ENCODE results near the gene SP1.

Gene SP1

DNA sequence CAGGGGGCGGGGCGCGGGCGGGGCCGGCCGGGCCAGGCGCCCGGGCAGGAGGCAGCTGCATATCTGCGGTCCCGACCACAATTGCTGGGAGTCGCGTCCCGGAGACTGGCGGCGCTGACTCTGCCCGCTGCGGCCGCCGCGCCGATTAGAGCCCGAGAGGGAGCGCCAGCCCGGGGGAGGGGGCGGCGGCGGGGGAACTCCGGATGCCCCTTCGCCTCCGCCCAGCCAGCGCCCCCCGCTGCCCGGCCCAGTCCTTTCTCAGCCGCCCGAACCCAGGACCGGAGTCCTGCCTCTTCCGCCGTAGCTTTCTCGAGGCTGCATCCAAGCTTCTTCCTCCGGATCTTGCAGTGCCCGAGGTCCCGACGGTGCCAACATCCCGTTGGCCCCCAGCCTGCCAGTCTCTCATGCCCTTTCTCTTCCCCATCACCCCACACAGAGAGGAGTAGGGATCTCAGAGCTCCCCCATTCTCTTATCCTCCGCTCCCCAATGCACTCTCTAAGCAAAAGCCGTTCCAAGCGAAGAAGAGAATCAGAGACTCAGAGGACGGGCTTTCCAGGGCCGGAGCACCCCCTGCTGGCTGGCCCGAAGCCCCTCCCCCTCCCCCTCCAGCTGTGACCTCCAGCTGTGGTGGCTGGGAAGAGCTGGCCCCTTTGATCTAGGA is 35.0 kb upstream of the SP1 start (continued):
- TF ChIP-seq ZBTB8A (tag by site-specific recombination; IDR thresholded peaks at IDR 0.05), result peak; percentile 60
- TF ChIP-seq ZNF677 (tag by site-specific recombination; IDR thresholded peaks at IDR 0.05), result no peak
- TF ChIP-seq, protein P1, sequence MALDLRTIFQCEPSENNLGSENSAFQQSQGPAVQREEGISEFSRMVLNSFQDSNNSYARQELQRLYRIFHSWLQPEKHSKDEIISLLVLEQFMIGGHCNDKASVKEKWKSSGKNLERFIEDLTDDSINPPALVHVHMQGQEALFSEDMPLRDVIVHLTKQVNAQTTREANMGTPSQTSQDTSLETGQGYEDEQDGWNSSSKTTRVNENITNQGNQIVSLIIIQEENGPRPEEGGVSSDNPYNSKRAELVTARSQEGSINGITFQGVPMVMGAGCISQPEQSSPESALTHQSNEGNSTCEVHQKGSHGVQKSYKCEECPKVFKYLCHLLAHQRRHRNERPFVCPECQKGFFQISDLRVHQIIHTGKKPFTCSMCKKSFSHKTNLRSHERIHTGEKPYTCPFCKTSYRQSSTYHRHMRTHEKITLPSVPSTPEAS (tag by site-specific recombination; IDR thresholded peaks at IDR 0.05), result no peak
- TF ChIP-seq KLF1 (tag by site-specific recombination; IDR thresholded peaks at IDR 0.05), result 0 out of 2 replicates have a peak, but pooled peaks have one; percentile 26
- peak; percentile 36; the same call in 1 of the 2 replicates for TF ChIP-seq ZBTB20 (tag by site-specific recombination; IDR thresholded peaks at IDR 0.05)
- TF ChIP-seq ZBTB48 (tag by site-specific recombination; IDR thresholded peaks at IDR 0.05), result peak; percentile 19; the same call in 1 of the 2 replicates
- peak; percentile 66; the same call in 1 of the 2 replicates for TF ChIP-seq TCF7L2 (IDR thresholded peaks at IDR 0.05; ENCODE audit: borderline replicate concordance, low read depth, low read length)
- TF ChIP-seq ZNF521 (tag by site-specific recombination; IDR thresholded peaks at IDR 0.05), result no peak
- no peak for TF ChIP-seq MZF1 (tag by site-specific recombination; IDR thresholded peaks at IDR 0.05; ENCODE audit: borderline replicate concordance)
- TF ChIP-seq ZNF394 (tag by site-specific recombination; IDR thresholded peaks at IDR 0.05; ENCODE audit: borderline replicate concordance), result peak; percentile 50; the same call in 1 of the 2 replicates
- TF ChIP-seq ZNF10 (tag by site-specific recombination; IDR thresholded peaks at IDR 0.05), result no peak
- no peak for TF ChIP-seq ZNF266 (tag by site-specific recombination; IDR thresholded peaks at IDR 0.05; ENCODE audit: low read depth)
- peak; percentile 74 for TF ChIP-seq ZEB2 (tag by site-specific recombination; IDR thresholded peaks at IDR 0.05)
- peak; percentile 78 for TF ChIP-seq ZNF501 (tag by site-specific recombination; IDR thresholded peaks at IDR 0.05)
- TF ChIP-seq KLF9 (tag by site-specific recombination; IDR thresholded peaks at IDR 0.05; ENCODE audit: low read depth), result peak; percentile 52
- no peak for TF ChIP-seq ZNF658 (tag by site-specific recombination; IDR thresholded peaks at IDR 0.05)
- no peak for TF ChIP-seq MEIS1 (CRISPR knock-in tag; IDR thresholded peaks at IDR 0.05; ENCODE audit: borderline replicate concordance)
- TF ChIP-seq ZNF37A (tag by site-specific recombination; IDR thresholded peaks at IDR 0.05), result no peak
- no peak for TF ChIP-seq ZNF776 (tag by site-specific recombination; IDR thresholded peaks at IDR 0.05; ENCODE audit: borderline replicate concordance)
- no peak for TF ChIP-seq ZNF202 (tag by site-specific recombination; IDR thresholded peaks at IDR 0.05; ENCODE audit: borderline replicate concordance)
- TF ChIP-seq, protein P2, sequence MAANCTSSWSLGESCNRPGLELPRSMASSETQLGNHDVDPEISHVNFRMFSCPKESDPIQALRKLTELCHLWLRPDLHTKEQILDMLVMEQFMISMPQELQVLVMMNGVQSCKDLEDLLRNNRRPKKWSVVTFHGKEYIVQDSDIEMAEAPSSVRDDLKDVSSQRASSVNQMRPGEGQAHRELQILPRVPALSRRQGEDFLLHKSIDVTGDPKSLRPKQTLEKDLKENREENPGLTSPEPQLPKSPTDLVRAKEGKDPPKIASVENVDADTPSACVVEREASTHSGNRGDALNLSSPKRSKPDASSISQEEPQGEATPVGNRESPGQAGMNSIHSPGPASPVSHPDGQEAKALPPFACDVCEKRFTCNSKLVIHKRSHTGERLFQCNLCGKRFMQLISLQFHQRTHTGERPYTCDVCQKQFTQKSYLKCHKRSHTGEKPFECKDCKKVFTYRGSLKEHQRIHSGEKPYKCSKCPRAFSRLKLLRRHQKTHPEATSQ (tag by site-specific recombination; IDR thresholded peaks at IDR 0.05), result no peak
- TF ChIP-seq ZNF146 (tag by site-specific recombination; IDR thresholded peaks at IDR 0.05), result no peak
- TF ChIP-seq, protein P3, sequence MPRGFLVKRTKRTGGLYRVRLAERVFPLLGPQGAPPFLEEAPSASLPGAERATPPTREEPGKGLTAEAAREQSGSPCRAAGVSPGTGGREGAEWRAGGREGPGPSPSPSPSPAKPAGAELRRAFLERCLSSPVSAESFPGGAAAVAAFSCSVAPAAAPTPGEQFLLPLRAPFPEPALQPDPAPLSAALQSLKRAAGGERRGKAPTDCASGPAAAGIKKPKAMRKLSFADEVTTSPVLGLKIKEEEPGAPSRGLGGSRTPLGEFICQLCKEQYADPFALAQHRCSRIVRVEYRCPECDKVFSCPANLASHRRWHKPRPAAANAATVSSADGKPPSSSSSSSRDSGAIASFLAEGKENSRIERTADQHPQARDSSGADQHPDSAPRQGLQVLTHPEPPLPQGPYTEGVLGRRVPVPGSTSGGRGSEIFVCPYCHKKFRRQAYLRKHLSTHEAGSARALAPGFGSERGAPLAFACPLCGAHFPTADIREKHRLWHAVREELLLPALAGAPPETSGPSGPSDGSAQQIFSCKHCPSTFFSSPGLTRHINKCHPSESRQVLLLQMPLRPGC (tag by site-specific recombination; IDR thresholded peaks at IDR 0.05), result no peak
- no peak for TF ChIP-seq ZNF544 (tag by site-specific recombination; IDR thresholded peaks at IDR 0.05)
- TF ChIP-seq, protein P4, sequence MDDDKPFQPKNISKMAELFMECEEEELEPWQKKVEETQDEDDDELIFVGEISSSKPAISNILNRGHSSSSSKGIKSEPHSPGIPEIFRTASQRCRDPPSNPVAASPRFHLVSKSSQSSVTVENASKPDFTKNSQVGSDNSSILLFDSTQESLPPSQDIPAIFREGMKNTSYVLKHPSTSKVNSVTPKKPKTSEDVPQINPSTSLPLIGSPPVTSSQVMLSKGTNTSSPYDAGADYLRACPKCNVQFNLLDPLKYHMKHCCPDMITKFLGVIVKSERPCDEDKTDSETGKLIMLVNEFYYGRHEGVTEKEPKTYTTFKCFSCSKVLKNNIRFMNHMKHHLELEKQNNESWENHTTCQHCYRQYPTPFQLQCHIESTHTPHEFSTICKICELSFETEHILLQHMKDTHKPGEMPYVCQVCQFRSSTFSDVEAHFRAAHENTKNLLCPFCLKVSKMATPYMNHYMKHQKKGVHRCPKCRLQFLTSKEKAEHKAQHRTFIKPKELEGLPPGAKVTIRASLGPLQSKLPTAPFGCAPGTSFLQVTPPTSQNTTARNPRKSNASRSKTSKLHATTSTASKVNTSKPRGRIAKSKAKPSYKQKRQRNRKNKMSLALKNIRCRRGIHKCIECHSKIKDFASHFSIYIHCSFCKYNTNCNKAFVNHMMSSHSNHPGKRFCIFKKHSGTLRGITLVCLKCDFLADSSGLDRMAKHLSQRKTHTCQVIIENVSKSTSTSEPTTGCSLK (tag by site-specific recombination; IDR thresholded peaks at IDR 0.05), result no peak
- TF ChIP-seq YY1 (tag by site-specific recombination; IDR thresholded peaks at IDR 0.05), result no peak
- no peak for TF ChIP-seq ZNF426 (tag by site-specific recombination; IDR thresholded peaks at IDR 0.05)
- TF ChIP-seq, protein P5, sequence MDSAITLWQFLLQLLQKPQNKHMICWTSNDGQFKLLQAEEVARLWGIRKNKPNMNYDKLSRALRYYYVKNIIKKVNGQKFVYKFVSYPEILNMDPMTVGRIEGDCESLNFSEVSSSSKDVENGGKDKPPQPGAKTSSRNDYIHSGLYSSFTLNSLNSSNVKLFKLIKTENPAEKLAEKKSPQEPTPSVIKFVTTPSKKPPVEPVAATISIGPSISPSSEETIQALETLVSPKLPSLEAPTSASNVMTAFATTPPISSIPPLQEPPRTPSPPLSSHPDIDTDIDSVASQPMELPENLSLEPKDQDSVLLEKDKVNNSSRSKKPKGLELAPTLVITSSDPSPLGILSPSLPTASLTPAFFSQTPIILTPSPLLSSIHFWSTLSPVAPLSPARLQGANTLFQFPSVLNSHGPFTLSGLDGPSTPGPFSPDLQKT (IDR thresholded peaks at IDR 0.05; ENCODE audit: borderline replicate concordance, low read depth, low read length), result no peak
- TF ChIP-seq ZNF707 (tag by site-specific recombination; IDR thresholded peaks at IDR 0.05), result no peak

Data from HEK293 (cell line).